Stimulated activated CD4-positive, alpha-beta T cell treated with anti-CD3 and anti-CD28 coated beads, TNF-alpha, amount 100 ng/mL, for 48 hours (primary cell): Measurements from ENCODE around the gene ZSWIM1.
"Not testable (repeated sequence)": the region's sequence is repeated elsewhere in the genome, so short reads cannot be mapped to it uniquely, and the experiment has no call there.

Experiments
- DNase-seq, 3 donors: peaks; one replicate each; pipeline ENCODE4 v3.0.0-alpha.2; 2020; ENCODE audit warnings: low read depth in 3 of 3

The ZSWIM1 gene

DNA sequence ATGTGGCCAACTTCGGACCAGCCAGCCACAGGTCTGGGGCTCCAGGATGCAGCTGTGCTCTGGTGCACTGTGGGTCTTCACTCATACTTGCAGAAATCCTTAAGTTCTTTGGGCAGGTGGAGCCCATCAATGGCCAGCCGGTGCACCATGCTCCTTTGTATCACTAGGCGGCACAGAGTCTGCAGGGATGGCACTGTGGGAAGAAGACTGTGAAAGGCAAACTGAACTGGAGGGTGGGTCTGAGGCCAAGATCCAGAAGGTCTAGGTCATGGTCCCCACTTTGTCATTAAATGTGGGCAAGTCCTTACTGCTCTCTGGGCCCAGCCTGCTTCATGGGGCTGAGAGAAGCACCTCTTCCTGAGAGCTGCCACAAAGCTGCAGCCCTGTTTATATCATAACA is 7.7 kb downstream of the ZSWIM1 start:
- DNase-seq, result no peak

DNA sequence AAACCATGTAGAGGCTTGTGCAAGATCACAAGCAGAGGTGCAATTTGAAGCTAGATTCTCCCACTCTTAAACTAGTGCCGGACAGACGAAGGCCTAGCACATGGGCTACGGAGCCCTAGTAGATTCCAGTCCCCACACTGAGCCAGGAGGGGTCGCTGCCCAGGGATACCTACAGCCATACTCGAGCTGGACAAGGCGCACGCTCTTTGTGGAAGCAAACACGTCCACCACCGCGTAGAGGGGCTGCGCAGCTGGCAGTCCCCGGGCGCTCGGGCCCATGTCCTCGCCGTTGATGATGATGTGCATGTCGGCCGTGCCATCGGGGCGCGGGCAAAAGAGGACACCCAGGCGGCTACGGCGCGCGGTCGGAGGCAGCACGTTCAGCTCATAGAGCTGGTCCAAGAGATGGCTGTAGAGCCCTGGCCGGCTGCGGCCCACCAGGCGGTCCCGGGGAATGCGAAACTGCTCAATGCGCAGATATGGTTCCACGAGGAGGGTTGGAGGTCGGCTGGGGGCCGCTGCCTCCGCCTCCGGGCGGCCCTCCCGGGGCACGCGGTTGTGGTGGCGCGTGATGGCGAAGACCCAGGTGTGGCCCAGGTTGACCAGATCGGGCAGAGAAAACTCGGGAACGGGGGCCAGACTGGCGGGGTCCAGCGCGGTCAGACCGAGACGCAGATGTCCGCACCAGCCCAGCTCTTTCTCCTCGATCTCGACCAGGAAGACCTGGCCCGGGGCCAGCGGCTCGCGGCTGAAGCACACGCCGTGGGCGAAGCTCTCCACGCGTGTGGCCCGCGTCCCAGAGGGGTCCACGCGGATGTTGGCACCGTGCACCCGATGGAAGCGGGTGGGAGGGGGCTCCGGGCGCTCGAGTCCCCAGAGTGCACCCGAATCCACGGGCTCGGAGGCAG is 9.3 kb downstream of the ZSWIM1 start:
- peak in 2 of 3 donors; percentile 29 to 48 for DNase-seq

DNA sequence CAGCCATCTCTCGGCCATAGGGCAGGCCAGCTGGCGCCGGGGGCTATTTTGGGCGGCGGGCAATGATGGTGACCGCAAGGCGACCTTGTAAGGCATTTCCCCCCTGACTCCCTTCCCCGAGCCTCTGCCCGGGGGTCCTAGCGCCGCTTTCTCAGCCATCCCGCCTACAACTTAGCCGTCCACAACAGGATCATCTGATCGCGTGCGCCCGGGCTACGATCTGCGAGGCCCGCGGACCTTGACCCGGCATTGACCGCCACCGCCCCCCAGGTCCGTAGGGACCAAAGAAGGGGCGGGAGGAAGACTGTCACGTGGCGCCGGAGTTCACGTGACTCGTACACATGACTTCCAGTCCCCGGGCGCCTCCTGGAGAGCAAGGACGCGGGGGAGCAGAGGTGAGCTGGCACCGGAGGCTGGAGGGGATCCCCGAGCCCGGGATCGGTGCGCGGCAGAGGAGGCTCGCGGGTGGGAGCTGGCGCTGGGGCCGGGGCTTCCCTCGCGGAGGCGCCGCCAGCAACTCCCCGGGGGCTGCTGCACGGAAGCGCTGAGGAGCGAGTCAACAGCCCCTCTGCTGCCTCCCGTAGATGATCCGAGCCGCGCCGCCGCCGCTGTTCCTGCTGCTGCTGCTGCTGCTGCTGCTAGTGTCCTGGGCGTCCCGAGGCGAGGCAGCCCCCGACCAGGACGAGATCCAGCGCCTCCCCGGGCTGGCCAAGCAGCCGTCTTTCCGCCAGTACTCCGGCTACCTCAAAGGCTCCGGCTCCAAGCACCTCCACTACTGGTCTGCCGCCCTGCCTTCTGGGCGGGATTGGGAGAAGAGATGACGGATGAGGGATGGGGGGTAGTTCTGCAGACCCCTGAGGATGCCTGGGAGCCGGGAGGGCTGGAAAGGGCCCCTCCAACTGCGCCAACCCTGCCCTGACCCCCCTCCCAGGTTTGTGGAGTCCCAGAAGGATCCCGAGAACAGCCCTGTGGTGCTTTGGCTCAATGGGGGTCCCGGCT is 10.3 kb downstream of the ZSWIM1 start, which contains the start of the genes CTSA and NEURL2:
Gene CTSA (plus strand): TSS at position 351 of the 999 bp plus-strand sequence. CDS start 234 bp downstream, at position 585.
Gene NEURL2 (minus strand): TSS at position 224 of the 999 bp plus-strand sequence. CDS start 217 bp downstream, at position 7.
- DNase-seq, result peak; percentile 74 to 76 (median 75)

GRCh38 chr20:45892049-45892825 is 11.2 kb downstream of the ZSWIM1 start:
- no peak for DNase-seq

DNA sequence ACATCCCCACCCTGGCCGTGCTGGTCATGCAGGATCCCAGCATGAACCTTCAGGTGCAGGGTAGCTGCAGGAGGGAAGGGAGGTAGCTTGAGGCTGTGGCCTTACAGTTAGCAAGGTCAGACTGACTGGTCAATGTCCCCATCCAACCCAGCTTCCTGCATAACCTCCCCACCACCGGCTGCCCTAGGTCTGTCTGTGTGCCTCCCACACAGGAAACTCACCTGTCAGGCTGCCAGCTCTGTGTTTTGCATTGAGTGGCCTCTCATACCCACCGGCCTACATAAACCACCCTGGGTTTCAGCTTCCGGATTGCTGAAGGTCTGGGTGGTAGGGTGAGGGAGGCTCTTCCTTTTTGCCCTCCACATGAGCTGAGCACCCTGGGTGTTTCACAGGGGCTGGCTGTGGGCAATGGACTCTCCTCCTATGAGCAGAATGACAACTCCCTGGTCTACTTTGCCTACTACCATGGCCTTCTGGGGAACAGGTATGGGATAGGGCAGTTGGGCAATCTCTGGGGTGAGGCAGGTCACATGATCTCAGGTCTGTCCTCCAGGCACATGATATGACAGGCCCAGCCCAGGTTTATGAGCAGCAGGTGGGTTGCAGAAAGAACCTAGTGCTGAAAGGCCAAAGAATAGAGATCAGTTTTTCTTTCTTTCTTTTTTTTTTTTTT is 11.9 kb downstream of the ZSWIM1 start:
- no peak for DNase-seq

DNA sequence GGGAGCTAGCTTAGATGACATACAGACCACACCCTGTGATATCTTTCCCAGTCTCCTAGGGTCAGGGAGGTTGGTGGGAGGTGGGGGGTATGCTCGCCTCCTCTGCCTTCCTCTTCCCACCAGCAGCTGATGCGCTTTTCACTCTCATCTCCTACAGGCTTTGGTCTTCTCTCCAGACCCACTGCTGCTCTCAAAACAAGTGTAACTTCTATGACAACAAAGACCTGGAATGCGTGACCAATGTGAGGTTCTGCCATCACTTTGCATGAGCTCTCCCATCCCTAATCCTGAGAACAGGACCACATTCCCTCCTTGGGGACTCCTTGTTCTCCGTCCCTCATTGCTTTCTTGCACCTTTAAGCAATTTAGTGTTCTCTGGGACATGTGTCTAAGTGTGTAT is 12.8 kb downstream of the ZSWIM1 start:
- DNase-seq, result no peak

GRCh38 chr20:45894797-45895196 is 13.8 kb downstream of the ZSWIM1 start:
- no peak for DNase-seq

DNA sequence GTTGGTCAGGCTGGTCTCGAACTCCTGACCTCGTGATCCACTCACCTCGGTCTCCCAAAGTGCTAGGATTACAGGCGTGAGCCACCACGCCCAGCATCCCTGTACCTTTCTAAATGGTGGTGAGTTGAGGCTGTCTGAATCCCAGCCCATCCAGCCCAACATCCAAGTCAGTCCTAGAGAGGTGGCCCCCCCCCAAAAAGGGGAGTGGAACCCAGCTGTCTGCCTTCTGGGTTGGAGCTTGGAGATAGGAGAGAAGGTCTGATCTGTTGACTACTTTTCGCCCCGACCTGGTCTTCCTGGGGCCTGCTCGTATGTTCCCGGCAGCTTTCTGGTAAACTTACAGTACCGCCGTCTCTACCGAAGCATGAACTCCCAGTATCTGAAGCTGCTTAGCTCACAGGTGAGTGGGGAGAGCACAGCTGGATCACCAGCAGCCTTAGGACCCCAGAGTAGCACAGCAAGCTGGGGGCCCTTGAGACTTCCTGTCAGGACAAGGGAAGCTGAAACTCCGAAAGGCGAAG is 15.7 kb downstream of the ZSWIM1 start:
- no peak for DNase-seq

- no peak for DNase-seq
These were observed 16.3 kb downstream of the ZSWIM1 start for GRCh38 chr20:45897289-45897688.

- DNase-seq, result no peak
These were observed 16.7 kb downstream of the ZSWIM1 start for GRCh38 chr20:45897692-45898091.

GRCh38 chr20:45898285-45898684 is 17.3 kb downstream of the ZSWIM1 start:
- no peak for DNase-seq

DNA sequence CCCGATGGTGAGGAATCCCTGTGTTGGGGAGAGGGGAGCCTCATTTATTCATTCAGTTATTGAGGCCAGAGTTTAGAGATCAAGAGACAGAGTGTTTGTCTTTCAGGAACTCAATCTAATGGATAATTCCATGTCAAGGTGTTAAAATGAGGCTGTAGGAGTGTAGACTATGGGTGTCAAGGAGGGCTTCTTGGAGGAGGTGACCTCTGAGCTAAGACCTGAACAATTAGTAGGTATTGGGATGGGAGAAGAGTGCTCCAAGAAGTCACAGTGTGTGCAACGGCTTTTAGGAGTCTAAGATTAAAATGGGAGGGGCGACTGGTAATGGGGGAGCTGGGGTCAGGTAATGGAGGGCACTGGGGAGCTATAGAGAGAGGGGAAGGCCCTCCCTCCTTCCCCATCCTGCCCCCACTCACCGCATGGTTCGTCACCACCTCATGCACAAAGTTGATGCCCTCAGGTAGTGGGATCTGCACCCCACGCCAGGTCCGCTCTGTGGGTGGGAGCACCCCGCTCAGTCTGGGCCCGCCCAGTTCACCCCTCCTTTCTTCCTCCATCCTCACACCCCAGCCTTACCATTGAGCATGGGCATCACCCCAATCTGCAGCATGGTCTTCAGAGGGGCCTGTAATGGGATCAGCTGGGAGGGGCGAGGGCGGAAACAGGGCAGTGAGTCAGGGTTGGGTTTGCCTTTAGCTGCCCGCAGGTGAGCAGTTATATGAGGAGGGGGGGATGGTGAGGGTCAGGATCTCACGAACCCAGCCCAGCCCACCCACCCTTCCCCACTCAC is 18.2 kb downstream of the ZSWIM1 start:
- no peak for DNase-seq

GRCh38 chr20:45901332-45901731 is 20.3 kb downstream of the ZSWIM1 start:
- not testable (repeated sequence) for DNase-seq

DNA sequence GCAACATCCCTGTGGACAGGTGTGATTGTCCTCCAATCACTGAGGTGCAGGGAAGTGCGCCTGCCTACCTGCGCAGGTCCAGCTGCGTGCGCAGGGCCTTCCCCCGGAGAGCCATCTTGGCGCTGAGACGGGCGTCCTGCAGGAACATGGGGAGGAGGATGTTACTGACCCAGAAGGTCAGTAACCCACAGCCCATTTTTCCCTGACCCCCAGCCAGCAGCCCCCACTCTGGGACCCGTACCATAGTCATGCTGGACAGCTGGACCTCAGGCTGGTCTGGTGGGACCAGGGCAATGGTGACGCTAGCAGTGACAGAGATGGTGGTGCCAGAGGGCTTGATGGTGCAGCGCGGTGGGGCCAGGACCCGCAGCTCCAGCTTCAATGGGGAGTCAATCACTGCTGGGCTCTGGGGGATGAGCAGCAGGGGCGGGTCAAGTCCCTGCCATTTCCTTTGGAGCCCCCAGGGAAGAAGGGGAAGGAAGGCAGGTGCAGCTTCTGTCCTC is 21.2 kb downstream of the ZSWIM1 start:
- no peak for DNase-seq

DNA sequence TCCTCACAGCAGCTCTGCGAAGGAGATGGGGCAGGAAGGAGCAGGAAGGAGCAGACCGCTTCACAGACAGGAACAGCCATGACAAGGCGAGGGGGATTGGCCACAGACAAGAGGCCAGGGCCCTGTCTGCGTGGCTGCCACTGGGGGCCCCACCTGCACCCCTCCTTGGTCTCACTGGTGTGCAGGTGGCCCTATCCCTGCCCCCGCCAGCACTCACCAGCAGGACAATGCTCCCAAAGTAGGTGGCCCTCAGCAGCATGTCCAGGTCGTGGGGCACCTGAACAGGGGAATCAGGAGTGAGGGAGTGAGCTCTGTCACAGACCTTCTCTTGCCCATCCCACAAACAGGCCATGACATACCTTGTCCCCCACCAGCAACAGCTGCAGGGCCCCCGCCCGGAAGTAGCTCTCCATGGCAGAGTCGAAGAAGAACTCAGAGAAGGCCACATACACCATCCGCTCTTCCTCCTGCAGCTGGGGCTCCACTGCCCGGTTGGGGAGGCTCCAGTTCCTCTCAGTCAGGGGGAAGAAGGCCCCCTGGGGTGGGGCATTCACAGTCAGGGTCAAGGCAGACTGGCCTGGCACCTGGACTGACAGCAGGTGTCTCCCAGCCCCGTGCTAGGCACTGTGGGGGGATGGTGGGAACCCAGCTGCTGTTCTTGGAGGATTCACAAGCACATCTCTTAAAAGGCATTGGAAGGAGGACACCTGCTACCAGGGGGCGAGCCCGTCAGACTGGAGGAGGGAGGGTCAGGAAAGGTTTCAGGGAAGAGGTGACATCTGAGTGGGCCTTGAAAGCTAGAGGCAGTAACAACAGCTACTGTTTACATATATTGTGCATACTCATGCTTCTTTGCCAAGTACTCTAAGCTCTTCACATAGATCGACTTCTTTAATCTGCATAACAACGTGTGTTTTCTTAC is 23.8 kb downstream of the ZSWIM1 start:
- DNase-seq, result no peak

DNA sequence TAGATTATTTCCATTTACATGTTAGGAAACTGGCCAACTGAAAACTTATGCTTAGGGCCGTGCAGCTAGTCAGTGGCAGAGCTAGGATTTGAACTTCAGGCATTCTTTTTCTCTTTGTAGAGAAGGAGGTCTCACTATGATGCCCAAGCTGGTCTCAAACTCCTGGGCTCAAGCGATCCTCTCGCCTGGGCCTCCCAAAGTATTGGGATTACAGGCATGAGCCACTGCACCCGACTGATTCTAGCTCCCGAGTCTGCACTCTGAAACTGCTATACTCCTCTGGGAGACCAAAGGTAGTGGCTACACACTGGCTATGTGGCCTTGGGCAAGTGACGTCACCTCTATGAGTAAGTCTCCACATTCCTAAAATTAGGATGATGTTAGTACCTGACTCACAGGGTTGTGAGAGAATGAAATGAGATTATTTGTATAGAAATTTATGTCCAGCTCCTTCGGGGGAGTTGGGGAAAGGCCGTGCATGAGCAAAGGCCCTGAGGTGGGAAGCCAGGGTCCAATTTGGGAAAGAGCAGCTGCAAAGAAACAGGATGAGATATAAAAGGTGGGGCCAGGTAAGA is 24.6 kb downstream of the ZSWIM1 start:
- no peak for DNase-seq

DNA sequence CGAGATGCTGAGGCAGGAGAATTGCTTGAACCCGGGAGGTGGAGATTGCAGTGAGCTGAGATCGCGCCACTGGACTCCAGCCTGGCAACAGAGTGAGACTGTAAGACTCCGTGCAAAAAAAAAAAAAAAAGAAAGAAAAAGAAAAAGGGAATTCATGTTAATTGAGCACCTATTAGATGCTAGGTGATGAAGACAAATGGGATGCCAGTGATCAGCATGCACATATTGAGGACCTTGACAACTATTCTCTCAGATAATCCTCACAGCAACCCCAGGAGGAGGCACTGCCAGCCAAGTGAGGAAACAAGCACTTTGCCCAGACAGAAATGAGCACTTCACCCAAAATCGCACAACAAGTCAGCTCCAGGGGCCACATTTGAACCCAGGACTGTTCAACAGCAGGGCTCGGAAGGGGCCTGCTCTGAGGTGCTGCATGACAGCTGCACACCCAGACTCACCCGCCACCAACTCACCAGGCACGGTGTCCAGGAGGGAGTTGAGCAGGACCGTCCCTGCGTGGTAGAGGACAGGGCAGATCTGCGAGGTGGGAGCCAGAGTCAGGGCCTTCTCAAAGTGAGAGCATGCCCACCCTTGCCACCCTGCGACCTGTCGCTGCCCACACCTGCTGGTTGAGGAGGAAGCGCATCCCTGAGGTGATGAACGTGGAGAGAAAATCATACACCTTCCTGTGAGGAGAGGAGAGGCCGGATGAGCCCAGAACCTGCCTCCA is 26.4 kb downstream of the ZSWIM1 start:
- DNase-seq, result no peak
